ENCODE measurements around the gene RIT1.

GRCh38 chr1:155867766-155868165 lies 43.4 kb downstream of the RIT1 start:
- TF ChIP-seq CTCF (conservative IDR thresholded peaks at IDR 0.05; ENCODE audit: low read depth, low read length) (no peak), EZH2 (IDR thresholded peaks at IDR 0.05; ENCODE audit: low read length, unreplicated experiment) (no peak), EZH2phosphoT487 (IDR thresholded peaks at IDR 0.05; ENCODE audit: borderline replicate concordance, low read length) (no peak)
